ENCODE measurements around the gene ZBTB20. TPM values are rescaled to one million over a fixed set of nuclear protein-coding genes. Genes with fewer than 3 reads are reported as not detected.

The ZBTB20 gene
- total and polyA plus RNA-seq, 10 of the 15 experiments (the other 5 are each of a cell fraction or from before 2014, with no cell fraction given): 0.20 to 5.5 (median 2.2) TPM

- RAD21 ChIA-PET (ENCODE audit: unreplicated experiment): interaction anchor here (0.7 kb wide), 1 partner anchor 74 kb away, joined by 5 read pairs; no protein-coding TSS in a partner anchor
- CTCF ChIA-PET: interaction anchor here (1.0 to 8.7 kb wide), 5 partner anchors 16 to 110 kb away, joined by 3 to 67 read pairs (median 3); no protein-coding TSS in a partner anchor
- H3K36me3 ChIP-seq (ENCODE audit: control insufficient read depth in 2 of 2, insufficient read depth in 2 of 2, low read length in 1 of 2): no peaks in the 10 kb centered on the region
- ATAC-seq: no peak
- no peak overlapping the region for H3K27ac ChIP-seq (ENCODE audit: control insufficient read depth, insufficient read depth)
- no peak for FAIRE-seq
- no peaks in the 10 kb centered on the region for H3K79me2 ChIP-seq (ENCODE audit: control insufficient read depth, insufficient read depth, low read length)
- H4K20me1 ChIP-seq (ENCODE audit: control insufficient read depth, insufficient read depth): no peaks in the 10 kb centered on the region
- no peak overlapping the region for H2AFZ ChIP-seq (ENCODE audit: control insufficient read depth, low read depth, low read length)
- H3K9ac ChIP-seq (ENCODE audit: control insufficient read depth, insufficient read depth, low read length): no peak overlapping the region
- no peak for DNase-seq (ENCODE audit: low read depth, low spot score)
- 58% methylated on average over 3 of the region's 3 CpGs for WGBS (ENCODE audit: insufficient coverage, insufficient replicate concordance, low lambda C conversion rate, missing lambda C conversion rate)
- no peak overlapping the region for H3K4me2 ChIP-seq (ENCODE audit: control insufficient read depth, insufficient read depth)
- H3K4me3 ChIP-seq: no peak overlapping the region
- in situ Hi-C loops (cut with MboI) (no loop called here), intact Hi-C loops (cut with micrococcal nuclease; ENCODE audit: unreplicated experiment) (loop anchor here (5.0 kb wide), 1 partner anchor 338 kb away; no protein-coding TSS in a partner anchor)
- no peaks in the 10 kb centered on the region for H3K9me3 ChIP-seq (replicated peaks; ENCODE audit: control insufficient read depth, insufficient read depth, low read length)
- peaks cover 1% of the 10 kb centered on the region for H3K4me1 ChIP-seq (ENCODE audit: control insufficient read depth, insufficient read depth, low read length)
- H3K27me3 ChIP-seq (replicated peaks in 1 of 2; ENCODE audit: control insufficient read depth in 2 of 2, insufficient read depth in 2 of 2, low read length in 1 of 2): no peaks in the 10 kb centered on the region
- TF ChIP-seq CREB1 (IDR thresholded peaks at IDR 0.05; ENCODE audit: low read depth): no peak
- TF ChIP-seq ETV6 (conservative IDR thresholded peaks at IDR 0.05 in 1 of 2, IDR thresholded peaks at IDR 0.05 in 1 of 2; ENCODE audit: borderline replicate concordance in 1 of 2, low read depth in 1 of 2): no peak
- TF ChIP-seq HDGF (IDR thresholded peaks at IDR 0.05): no peak
- TF ChIP-seq NR2C1 (IDR thresholded peaks at IDR 0.05): no peak
- TF ChIP-seq, protein P1, sequence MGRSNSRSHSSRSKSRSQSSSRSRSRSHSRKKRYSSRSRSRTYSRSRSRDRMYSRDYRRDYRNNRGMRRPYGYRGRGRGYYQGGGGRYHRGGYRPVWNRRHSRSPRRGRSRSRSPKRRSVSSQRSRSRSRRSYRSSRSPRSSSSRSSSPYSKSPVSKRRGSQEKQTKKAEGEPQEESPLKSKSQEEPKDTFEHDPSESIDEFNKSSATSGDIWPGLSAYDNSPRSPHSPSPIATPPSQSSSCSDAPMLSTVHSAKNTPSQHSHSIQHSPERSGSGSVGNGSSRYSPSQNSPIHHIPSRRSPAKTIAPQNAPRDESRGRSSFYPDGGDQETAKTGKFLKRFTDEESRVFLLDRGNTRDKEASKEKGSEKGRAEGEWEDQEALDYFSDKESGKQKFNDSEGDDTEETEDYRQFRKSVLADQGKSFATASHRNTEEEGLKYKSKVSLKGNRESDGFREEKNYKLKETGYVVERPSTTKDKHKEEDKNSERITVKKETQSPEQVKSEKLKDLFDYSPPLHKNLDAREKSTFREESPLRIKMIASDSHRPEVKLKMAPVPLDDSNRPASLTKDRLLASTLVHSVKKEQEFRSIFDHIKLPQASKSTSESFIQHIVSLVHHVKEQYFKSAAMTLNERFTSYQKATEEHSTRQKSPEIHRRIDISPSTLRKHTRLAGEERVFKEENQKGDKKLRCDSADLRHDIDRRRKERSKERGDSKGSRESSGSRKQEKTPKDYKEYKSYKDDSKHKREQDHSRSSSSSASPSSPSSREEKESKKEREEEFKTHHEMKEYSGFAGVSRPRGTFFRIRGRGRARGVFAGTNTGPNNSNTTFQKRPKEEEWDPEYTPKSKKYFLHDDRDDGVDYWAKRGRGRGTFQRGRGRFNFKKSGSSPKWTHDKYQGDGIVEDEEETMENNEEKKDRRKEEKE (IDR thresholded peaks at IDR 0.05): no peak
- TF ChIP-seq POLR2A (IDR thresholded peaks at IDR 0.05; ENCODE audit: low read depth, low read length): no peak
- TF ChIP-seq STAT1 (conservative IDR thresholded peaks at IDR 0.05): no peak
- TF ChIP-seq KAT2A (conservative IDR thresholded peaks at IDR 0.05; ENCODE audit: control insufficient read depth, low read depth, low read length): no peak
- TF ChIP-seq CBFB (IDR thresholded peaks at IDR 0.05; ENCODE audit: low read depth): no peak
- no peak for TF ChIP-seq TCF3 (IDR thresholded peaks at IDR 0.05; ENCODE audit: borderline replicate concordance, insufficient read depth, low read depth, low read length)
- POLR2A ChIA-PET: no interaction called here
- SMC1A ChIA-PET (ENCODE audit: uncharacterized antibody, unreplicated experiment): interaction anchor here (0.7 to 3.8 kb wide), 7 partner anchors 22 to 126 kb away, joined by 3 to 16 read pairs (median 4); no protein-coding TSS in a partner anchor
- no TSS peak for BruUV-seq (replicated peaks)
Measured at GRCh38 chr3:115165701-115166100, 18.6 kb upstream of the ZBTB20 start.
